Measurements from ENCODE around the gene RHEB.
A peak's percentile ranks its signal among the peaks of the same experiment; 100 is the strongest.

Gene RHEB

GRCh38 chr7:151444632-151445031 lies 75.1 kb downstream of the RHEB start:
- DNase-seq = no peak

GRCh38 chr7:151442776-151443496 lies 76.8 kb downstream of the RHEB start:
- no peak for DNase-seq

- DNase-seq = no peak
These were observed 78.8 kb downstream of the RHEB start for GRCh38 chr7:151440799-151441445.

- DNase-seq = peak; percentile 54
These were observed 79.6 kb downstream of the RHEB start, which contains the start of gene CRYGN for GRCh38 chr7:151439855-151440798. CRYGN (minus strand) TSS chr7:151440141; CDS start chr7:151439917, 224 bp downstream.

GRCh38 chr7:151438864-151439601 lies 80.7 kb downstream of the RHEB start:
- DNase-seq = no peak

- no peak for DNase-seq
These were observed 81.7 kb downstream of the RHEB start for GRCh38 chr7:151437866-151438516.

GRCh38 chr7:151437159-151437553 lies 82.5 kb downstream of the RHEB start:
- DNase-seq = no peak

- DNase-seq = no peak
These were observed 83.1 kb downstream of the RHEB start for GRCh38 chr7:151436446-151437158.

GRCh38 chr7:151435971-151436370 lies 83.7 kb downstream of the RHEB start:
- no peak for DNase-seq

GRCh38 chr7:151435103-151435916 lies 84.4 kb downstream of the RHEB start:
- no peak for DNase-seq

GRCh38 chr7:151434549-151434948 lies 85.1 kb downstream of the RHEB start:
- no peak for DNase-seq

GRCh38 chr7:151433721-151434400 lies 85.8 kb downstream of the RHEB start:
- DNase-seq = no peak

GRCh38 chr7:151432658-151433521 lies 86.8 kb downstream of the RHEB start:
- DNase-seq = no peak

- no peak for DNase-seq
These were observed 87.9 kb downstream of the RHEB start for GRCh38 chr7:151431768-151432311.

- no peak for DNase-seq
These were observed 88.4 kb downstream of the RHEB start for GRCh38 chr7:151431281-151431767.

- no peak for DNase-seq
These were observed 89.1 kb downstream of the RHEB start for GRCh38 chr7:151430391-151431205.

GRCh38 chr7:151429560-151430331 lies 89.9 kb downstream of the RHEB start:
- DNase-seq = peak; percentile 84

Measured in NCI-H69 (cell line).